Dendritic cell treated with granulocyte-macrophage colony-stimulating factor and Interleukin-4, amounts not matched to agents 40 ng/mL and 50 ng/mL, for 4 days (primary cell): ENCODE data around the gene FBP2.

Experiments
- H3K27ac Mint-ChIP-seq: one replicate; pipeline ENCODE4 v1.8.0; 2022; ENCODE audit warnings: mild to moderate bottlenecking, mixed read lengths
- H3K27me3 Mint-ChIP-seq: one replicate; pipeline ENCODE4 v1.8.0; 2022; ENCODE audit warnings: mild to moderate bottlenecking, mixed read lengths
- H3K36me3 Mint-ChIP-seq: one replicate; pipeline ENCODE4 v1.8.0; 2022; ENCODE audit warnings: low read depth, mixed read lengths
- H3K4me1 Mint-ChIP-seq: one replicate; pipeline ENCODE4 v1.8.0; 2022; ENCODE audit warnings: low read depth, mixed read lengths
- H3K4me3 Mint-ChIP-seq: one replicate; pipeline ENCODE4 v1.8.0; 2022; ENCODE audit warnings: mild to moderate bottlenecking, moderate library complexity, mixed read lengths
- H3K9me3 Mint-ChIP-seq: one replicate; pipeline ENCODE4 v1.8.0; 2022; ENCODE audit warnings: mixed read lengths
- intact Hi-C: fragments of 100-400 bp; cut with micrococcal nuclease; formaldehyde crosslinking; loops from one replicate; pipeline ENCODE4 v1.15.0; 2022

Gene FBP2

DNA sequence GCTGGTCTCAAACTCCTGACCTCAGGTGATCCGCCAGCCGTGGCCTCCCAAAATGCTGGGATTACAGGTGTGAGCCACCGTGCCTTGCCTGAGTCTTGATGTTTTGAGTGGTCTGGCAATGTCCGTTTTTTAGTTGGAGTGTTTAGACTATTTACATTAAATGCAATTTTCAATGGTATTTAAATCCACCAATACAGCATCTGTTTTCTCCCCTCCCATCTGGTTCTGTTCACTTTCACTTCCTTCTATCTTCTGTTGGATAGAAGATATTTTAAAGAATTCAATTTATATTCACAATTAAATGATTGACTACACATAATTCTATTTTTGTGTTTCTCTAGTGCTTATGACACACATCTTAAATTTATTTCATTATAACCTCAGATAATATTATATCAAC lies 64.7 kb downstream of the FBP2 start:
- intact Hi-C loops, result no loop called here
- no peaks in the 10 kb centered on the region for H3K36me3 Mint-ChIP-seq
- no peaks in the 10 kb centered on the region for H3K9me3 Mint-ChIP-seq
- no peak overlapping the region for H3K4me3 Mint-ChIP-seq
- H3K27ac Mint-ChIP-seq, result no peak overlapping the region
- peaks cover 2% of the 10 kb centered on the region for H3K27me3 Mint-ChIP-seq
- no peaks in the 10 kb centered on the region for H3K4me1 Mint-ChIP-seq

GRCh38 chr9:94526951-94527350 lies 66.7 kb downstream of the FBP2 start:
- no peaks in the 10 kb centered on the region for H3K36me3 Mint-ChIP-seq
- H3K27ac Mint-ChIP-seq, result no peak overlapping the region
- H3K9me3 Mint-ChIP-seq, result no peaks in the 10 kb centered on the region
- no peak overlapping the region for H3K4me3 Mint-ChIP-seq
- intact Hi-C loops, result no loop called here
- no peaks in the 10 kb centered on the region for H3K4me1 Mint-ChIP-seq
- peaks cover 6% of the 10 kb centered on the region for H3K27me3 Mint-ChIP-seq

DNA sequence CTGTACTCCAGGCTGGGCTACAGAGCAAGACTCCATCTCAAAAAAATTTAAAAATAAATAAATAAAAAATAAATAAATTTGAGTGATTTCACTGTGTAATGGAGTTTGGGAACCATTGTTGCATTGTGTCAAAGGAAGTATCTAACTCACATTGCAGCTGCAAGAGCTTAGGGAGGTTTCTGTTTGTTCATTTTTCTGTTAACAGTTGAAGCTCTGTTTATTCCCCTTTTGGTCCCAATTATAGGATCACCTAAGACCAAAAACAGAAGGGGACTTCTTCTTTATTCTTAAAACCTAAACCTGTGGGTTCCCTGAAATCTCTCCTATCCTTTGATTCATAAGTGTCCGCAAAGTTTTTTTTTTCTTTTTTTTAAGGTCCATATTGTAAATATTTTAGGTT lies 67.4 kb downstream of the FBP2 start:
- no peak overlapping the region for H3K4me3 Mint-ChIP-seq
- H3K27ac Mint-ChIP-seq, result no peak overlapping the region
- intact Hi-C loops, result no loop called here
- no peaks in the 10 kb centered on the region for H3K36me3 Mint-ChIP-seq
- H3K27me3 Mint-ChIP-seq, result peaks cover 6% of the 10 kb centered on the region
- no peaks in the 10 kb centered on the region for H3K4me1 Mint-ChIP-seq
- H3K9me3 Mint-ChIP-seq, result no peaks in the 10 kb centered on the region

- H3K4me1 Mint-ChIP-seq, result no peaks in the 10 kb centered on the region
- intact Hi-C loops, result no loop called here
- no peak overlapping the region for H3K4me3 Mint-ChIP-seq
- H3K27ac Mint-ChIP-seq, result no peak overlapping the region
- no peaks in the 10 kb centered on the region for H3K36me3 Mint-ChIP-seq
- no peaks in the 10 kb centered on the region for H3K9me3 Mint-ChIP-seq
- H3K27me3 Mint-ChIP-seq, result peaks cover 6% of the 10 kb centered on the region
Observed at GRCh38 chr9:94525396-94526035, 68.1 kb downstream of the FBP2 start.

DNA sequence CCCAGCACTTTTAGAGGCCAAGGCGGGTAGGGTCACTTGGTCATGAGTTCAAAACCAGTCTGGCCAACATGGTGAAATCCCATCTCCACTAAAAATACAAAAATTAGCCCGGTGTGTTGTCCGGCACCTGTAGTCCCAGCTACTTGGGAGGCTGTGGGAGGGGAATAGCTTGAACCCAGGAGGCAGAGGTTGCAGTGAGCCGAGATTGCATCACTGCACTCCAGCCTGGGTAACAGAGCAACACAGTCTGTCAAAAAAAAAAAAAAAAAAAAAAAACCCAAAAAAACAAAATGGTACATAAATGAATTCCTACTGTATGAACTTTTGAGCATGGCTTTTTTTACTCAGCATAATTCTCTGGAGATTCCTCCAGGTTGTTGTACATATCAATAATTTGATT lies 76.4 kb downstream of the FBP2 start:
- peaks cover 8% of the 10 kb centered on the region for H3K27me3 Mint-ChIP-seq
- no peaks in the 10 kb centered on the region for H3K4me1 Mint-ChIP-seq
- no peak overlapping the region for H3K4me3 Mint-ChIP-seq
- intact Hi-C loops, result no loop called here
- H3K9me3 Mint-ChIP-seq, result no peaks in the 10 kb centered on the region
- no peak overlapping the region for H3K27ac Mint-ChIP-seq
- H3K36me3 Mint-ChIP-seq, result no peaks in the 10 kb centered on the region

DNA sequence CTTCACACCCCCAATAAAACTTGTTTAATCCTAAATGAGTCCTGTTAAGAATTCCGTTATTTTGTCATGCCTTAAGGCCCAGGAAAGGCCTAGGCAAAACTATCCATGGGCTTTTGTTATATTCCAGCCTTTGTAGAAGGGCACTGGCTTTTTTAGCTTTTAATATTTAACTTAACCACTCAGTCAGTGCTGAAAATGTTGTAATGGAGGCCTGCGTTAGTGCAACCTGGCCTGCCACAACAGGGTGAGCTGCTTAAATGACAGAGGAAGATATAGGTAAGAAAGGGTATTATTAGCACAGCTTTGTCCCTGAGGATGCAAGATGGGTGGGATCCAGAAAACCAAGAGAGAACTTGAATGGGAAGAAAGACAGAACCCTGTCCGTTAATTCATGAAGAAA lies 78.9 kb downstream of the FBP2 start:
- intact Hi-C loops, result no loop called here
- no peaks in the 10 kb centered on the region for H3K4me1 Mint-ChIP-seq
- H3K27ac Mint-ChIP-seq, result no peak overlapping the region
- H3K4me3 Mint-ChIP-seq, result no peak overlapping the region
- peaks cover 8% of the 10 kb centered on the region for H3K27me3 Mint-ChIP-seq
- H3K36me3 Mint-ChIP-seq, result no peaks in the 10 kb centered on the region
- no peaks in the 10 kb centered on the region for H3K9me3 Mint-ChIP-seq

DNA sequence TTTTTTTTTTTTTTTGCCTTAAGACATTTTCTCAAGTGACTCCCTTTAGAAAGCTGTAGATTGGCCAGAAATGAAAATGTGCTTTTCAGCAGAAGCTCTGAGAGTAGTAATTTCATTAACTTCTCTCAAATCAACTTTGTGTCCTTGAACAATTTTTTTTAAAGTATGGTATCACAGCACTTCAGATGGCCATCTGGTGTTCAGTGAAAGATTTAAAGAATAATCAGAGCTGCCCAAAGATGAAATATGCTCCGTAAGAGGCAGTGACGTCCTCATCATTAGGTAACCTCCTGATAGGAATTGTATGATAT lies 81.7 kb downstream of the FBP2 start:
- Mint-ChIP-seq H3K4me1 (no peaks in the 10 kb centered on the region), H3K27me3 (peaks cover 10% of the 10 kb centered on the region), H3K36me3 (no peaks in the 10 kb centered on the region), H3K9me3 (no peaks in the 10 kb centered on the region), H3K4me3 (no peak overlapping the region), H3K27ac (no peak overlapping the region)
- intact Hi-C loops, result no loop called here

DNA sequence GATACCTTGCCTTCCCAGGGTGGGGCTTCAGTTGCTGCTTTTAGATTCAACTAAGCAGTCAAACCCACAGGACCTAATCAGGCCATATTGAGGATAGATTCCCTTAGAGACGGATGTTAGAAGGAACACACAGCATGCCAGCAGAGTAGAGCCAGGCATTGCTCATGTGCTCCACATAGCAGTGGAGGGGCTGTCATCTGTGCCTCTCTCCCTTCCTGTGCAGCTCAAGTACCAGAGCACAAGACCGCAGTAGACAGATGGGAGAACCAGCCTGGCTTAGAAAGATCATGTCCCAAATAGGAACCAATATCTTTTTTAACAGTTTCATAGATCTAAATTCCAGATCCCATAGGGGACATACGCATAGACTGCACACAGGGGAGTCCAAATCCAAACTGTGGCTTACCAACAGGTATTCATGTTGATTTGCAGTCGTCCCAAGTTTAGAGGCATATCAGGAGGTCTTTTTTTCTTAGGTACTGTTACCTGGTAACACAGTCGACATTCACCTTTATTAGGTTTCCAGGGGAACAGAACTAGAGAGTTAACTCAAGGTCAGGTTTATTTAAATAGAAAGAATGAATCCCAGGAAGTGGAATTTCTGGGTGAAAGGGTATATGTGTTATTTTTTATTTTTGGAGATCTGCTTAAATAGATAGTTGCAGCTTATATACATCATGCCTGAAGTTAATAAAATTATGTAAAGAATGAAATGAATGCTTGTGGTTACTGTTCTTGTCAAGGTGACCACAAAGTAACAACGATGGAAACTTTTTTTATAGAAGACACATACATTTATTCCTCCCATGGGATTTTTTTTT lies 82.3 kb downstream of the FBP2 start:
- peaks cover 10% of the 10 kb centered on the region for H3K27me3 Mint-ChIP-seq
- H3K36me3 Mint-ChIP-seq, result no peaks in the 10 kb centered on the region
- no peaks in the 10 kb centered on the region for H3K4me1 Mint-ChIP-seq
- no peak overlapping the region for H3K4me3 Mint-ChIP-seq
- intact Hi-C loops, result no loop called here
- no peaks in the 10 kb centered on the region for H3K9me3 Mint-ChIP-seq
- no peak overlapping the region for H3K27ac Mint-ChIP-seq
